HG02852 (cell line): Measurements from ENCODE around the gene FOXP1.

Experiments
- ATAC-seq: cut with Tn5 transposase; IDR thresholded peaks from one replicate; pipeline ENCODE4 v1.9.1; 2021; ENCODE audit warnings: mild to moderate bottlenecking, moderate library complexity; ENCODE audit not compliant: unreplicated experiment

Gene FOXP1

GRCh38 chr3:71583566-71584393 lies at the start of gene FOXP1:
Gene FOXP1 (minus strand): TSS chr3:71583728. CDS start chr3:71198381, 385,347 bp downstream.
- ATAC-seq, result peak; percentile 39

- no peak for ATAC-seq
Measured at GRCh38 chr3:71629711-71630110, 46.2 kb upstream of the FOXP1 start.

- ATAC-seq, result no peak
Measured at GRCh38 chr3:71629289-71629688, 45.8 kb upstream of the FOXP1 start.

GRCh38 chr3:71628522-71628921 lies 45.0 kb upstream of the FOXP1 start:
- ATAC-seq, result no peak

GRCh38 chr3:71625676-71626075 lies 42.1 kb upstream of the FOXP1 start:
- no peak for ATAC-seq

- no peak for ATAC-seq
Measured at GRCh38 chr3:71621825-71622537, 38.5 kb upstream of the FOXP1 start.

GRCh38 chr3:71618538-71618937 lies 35.0 kb upstream of the FOXP1 start:
- ATAC-seq, result no peak

GRCh38 chr3:71616571-71617021 lies 33.1 kb upstream of the FOXP1 start:
- ATAC-seq, result no peak

- ATAC-seq, result no peak
Measured at GRCh38 chr3:71614869-71615268, 31.3 kb upstream of the FOXP1 start.

GRCh38 chr3:71614426-71614825 lies 30.9 kb upstream of the FOXP1 start:
- ATAC-seq, result no peak

GRCh38 chr3:71611099-71611498 lies 27.6 kb upstream of the FOXP1 start:
- ATAC-seq, result no peak

GRCh38 chr3:71607364-71607763 lies 23.8 kb upstream of the FOXP1 start:
- no peak for ATAC-seq

- ATAC-seq, result no peak
Measured at GRCh38 chr3:71606582-71606981, 23.1 kb upstream of the FOXP1 start.

GRCh38 chr3:71602256-71602655 lies 18.7 kb upstream of the FOXP1 start:
- no peak for ATAC-seq

GRCh38 chr3:71601811-71602210 lies 18.3 kb upstream of the FOXP1 start:
- ATAC-seq, result no peak

GRCh38 chr3:71600646-71601288 lies 17.2 kb upstream of the FOXP1 start:
- ATAC-seq, result no peak

GRCh38 chr3:71599416-71599815 lies 15.9 kb upstream of the FOXP1 start:
- ATAC-seq, result no peak

GRCh38 chr3:71598292-71598691 lies 14.8 kb upstream of the FOXP1 start:
- no peak for ATAC-seq

- no peak for ATAC-seq
Measured at GRCh38 chr3:71597286-71597685, 13.8 kb upstream of the FOXP1 start.

GRCh38 chr3:71593106-71593505 lies 9.6 kb upstream of the FOXP1 start:
- no peak for ATAC-seq

- ATAC-seq, result no peak
Measured at GRCh38 chr3:71591101-71591500, 7.6 kb upstream of the FOXP1 start.

- ATAC-seq, result no peak
Measured at GRCh38 chr3:71589132-71589531, 5.6 kb upstream of the FOXP1 start.
